ENCODE measurements around the gene NKX2-2.

- TF ChIP-seq FOXM1 (IDR thresholded peaks at IDR 0.05; ENCODE audit: borderline replicate concordance) (no peak), TARDBP (IDR thresholded peaks at IDR 0.05) (no peak), ZNF384 (IDR thresholded peaks at IDR 0.05) (no peak), NFRKB (IDR thresholded peaks at IDR 0.05) (no peak), ELF4 (IDR thresholded peaks at IDR 0.05) (no peak), BHLHE40 (IDR thresholded peaks at IDR 0.05; ENCODE audit: borderline replicate concordance) (no peak), FOXA1 (IDR thresholded peaks at IDR 0.05) (no peak), LEF1 (IDR thresholded peaks at IDR 0.05; ENCODE audit: borderline replicate concordance) (no peak), L3MBTL2 (conservative IDR thresholded peaks at IDR 0.05) (peak; percentile 2; the same call in 1 of the 2 replicates), SP1 (IDR thresholded peaks at IDR 0.05) (no peak), FOXK2 (IDR thresholded peaks at IDR 0.05) (no peak), ARNT (IDR thresholded peaks at IDR 0.05) (no peak)
Measured at GRCh38 chr20:21521596-21522480, 8.0 kb upstream of the NKX2-2 start.
